ENCODE measurements around the gene VRK2.

VRK2 gene

GRCh38 chr2:58057707-58058530 is 11.3 kb downstream of the VRK2 start:
- H3K27me3 ChIP-seq (ENCODE audit: insufficient read depth, poor library complexity, severe bottlenecking), result no peaks in the 10 kb centered on the region
- no peaks in the 10 kb centered on the region for H3K9me3 ChIP-seq (ENCODE audit: severe bottlenecking)
- H3K36me3 ChIP-seq (ENCODE audit: low read depth), result peaks cover 66% of the 10 kb centered on the region
- ATAC-seq (ENCODE audit: low read depth) (no peak), DNase-seq (ENCODE audit: low spot score) (no peak)
- H3K4me1 ChIP-seq (ENCODE audit: insufficient read depth, poor library complexity, severe bottlenecking), result no peaks in the 10 kb centered on the region
- no peak overlapping the region for H3K27ac ChIP-seq (ENCODE audit: poor library complexity, severe bottlenecking)
- TF ChIP-seq CTCF (IDR thresholded peaks at IDR 0.05; ENCODE audit: poor library complexity, severe bottlenecking), result no peak
- H3K4me3 ChIP-seq (ENCODE audit: severe bottlenecking), result no peak overlapping the region

- H3K4me3 ChIP-seq (ENCODE audit: severe bottlenecking), result no peak overlapping the region
- H3K27ac ChIP-seq (ENCODE audit: poor library complexity, severe bottlenecking), result no peak overlapping the region
- H3K36me3 ChIP-seq (ENCODE audit: low read depth), result peaks cover 51% of the 10 kb centered on the region
- H3K27me3 ChIP-seq (ENCODE audit: insufficient read depth, poor library complexity, severe bottlenecking), result no peaks in the 10 kb centered on the region
- no peaks in the 10 kb centered on the region for H3K4me1 ChIP-seq (ENCODE audit: insufficient read depth, poor library complexity, severe bottlenecking)
- DNase-seq (ENCODE audit: low spot score) (no peak), ATAC-seq (ENCODE audit: low read depth) (0 out of 3 replicates have a peak, but pooled peaks have one; percentile 23)
- TF ChIP-seq CTCF (IDR thresholded peaks at IDR 0.05; ENCODE audit: poor library complexity, severe bottlenecking), result no peak
- H3K9me3 ChIP-seq (ENCODE audit: severe bottlenecking), result peaks cover 2% of the 10 kb centered on the region
Measured at GRCh38 chr2:58063641-58064040, 17.0 kb downstream of the VRK2 start.

DNA sequence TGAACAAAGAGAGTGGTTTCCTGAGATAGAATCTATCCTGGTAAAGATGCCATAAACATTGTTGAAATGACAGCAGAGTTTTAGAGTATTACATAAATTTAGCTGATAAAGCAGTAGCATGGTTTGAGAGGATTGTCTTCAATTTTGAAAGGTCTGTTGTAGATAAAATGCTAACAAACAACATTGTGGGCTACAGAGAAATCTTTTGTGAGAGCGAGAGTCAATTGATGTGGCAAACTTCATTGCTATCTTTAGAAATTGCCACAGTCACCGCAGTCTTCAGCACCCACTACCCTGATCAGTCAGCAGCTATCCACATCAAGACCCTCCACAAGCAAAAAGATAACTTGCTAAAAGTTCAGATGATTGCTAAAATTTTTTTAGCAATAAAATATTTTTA is 17.5 kb downstream of the VRK2 start:
- Histone ChIP-seq H3K36me3 (ENCODE audit: low read depth) (peaks cover 47% of the 10 kb centered on the region), H3K27ac (ENCODE audit: poor library complexity, severe bottlenecking) (no peak overlapping the region), H3K27me3 (ENCODE audit: insufficient read depth, poor library complexity, severe bottlenecking) (no peaks in the 10 kb centered on the region), H3K4me1 (ENCODE audit: insufficient read depth, poor library complexity, severe bottlenecking) (no peaks in the 10 kb centered on the region), H3K4me3 (ENCODE audit: severe bottlenecking) (no peak overlapping the region), H3K9me3 (ENCODE audit: severe bottlenecking) (peaks cover 2% of the 10 kb centered on the region)
- DNase-seq (ENCODE audit: low spot score) (no peak), ATAC-seq (ENCODE audit: low read depth) (no peak)
- TF ChIP-seq CTCF (IDR thresholded peaks at IDR 0.05; ENCODE audit: poor library complexity, severe bottlenecking), result no peak

DNA sequence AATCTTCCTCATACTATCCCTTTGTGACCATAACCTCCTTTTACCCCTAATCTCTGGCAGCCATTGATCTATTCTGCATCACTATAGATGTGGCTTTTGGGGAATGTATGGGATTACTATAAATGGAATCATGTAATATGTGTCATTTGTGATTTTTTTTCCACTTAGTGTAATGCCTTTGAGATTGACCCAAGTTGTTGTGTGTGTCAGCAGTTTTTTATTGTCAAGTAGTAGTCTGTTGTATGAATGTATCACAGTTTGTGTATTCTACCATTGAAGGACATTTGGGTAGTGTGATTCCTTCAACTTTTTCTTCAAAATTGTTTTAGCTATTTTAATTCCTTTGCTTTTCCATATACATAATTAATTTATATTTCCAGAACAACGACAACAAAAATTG is 18.6 kb downstream of the VRK2 start:
- no peaks in the 10 kb centered on the region for H3K27me3 ChIP-seq (ENCODE audit: insufficient read depth, poor library complexity, severe bottlenecking)
- H3K27ac ChIP-seq (ENCODE audit: poor library complexity, severe bottlenecking), result no peak overlapping the region
- H3K36me3 ChIP-seq (ENCODE audit: low read depth), result peaks cover 38% of the 10 kb centered on the region
- DNase-seq (ENCODE audit: low spot score) (no peak), ATAC-seq (ENCODE audit: low read depth) (no peak)
- TF ChIP-seq CTCF (IDR thresholded peaks at IDR 0.05; ENCODE audit: poor library complexity, severe bottlenecking), result no peak
- no peaks in the 10 kb centered on the region for H3K4me1 ChIP-seq (ENCODE audit: insufficient read depth, poor library complexity, severe bottlenecking)
- no peak overlapping the region for H3K4me3 ChIP-seq (ENCODE audit: severe bottlenecking)
- peaks cover 2% of the 10 kb centered on the region for H3K9me3 ChIP-seq (ENCODE audit: severe bottlenecking)

DNA sequence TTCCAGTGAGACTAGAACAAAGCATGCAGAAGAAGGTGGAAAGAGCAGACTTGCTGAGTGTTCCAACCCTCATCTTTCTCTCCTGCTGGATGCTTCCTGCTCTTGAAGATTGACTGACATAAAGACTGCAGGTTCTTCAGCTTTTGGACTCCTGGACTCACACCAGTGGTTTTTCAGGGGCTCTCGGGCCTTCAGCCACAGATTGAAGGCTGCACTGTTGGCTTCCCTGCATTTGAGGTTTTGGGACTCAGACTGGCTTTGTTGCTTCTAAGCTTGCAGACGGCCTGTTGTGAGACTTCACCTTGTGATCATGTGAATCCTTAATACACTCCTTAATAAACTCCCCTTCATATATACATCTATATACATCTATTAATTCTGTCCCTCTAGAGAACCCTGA is 20.4 kb downstream of the VRK2 start:
- no peak for ATAC-seq (ENCODE audit: low read depth)

More for the DNA sequence above, 20.4 kb downstream of the VRK2 start:
- H3K36me3 ChIP-seq (ENCODE audit: low read depth), result peaks cover 25% of the 10 kb centered on the region
- H3K9me3 ChIP-seq (ENCODE audit: severe bottlenecking), result peaks cover 2% of the 10 kb centered on the region
- H3K27me3 ChIP-seq (ENCODE audit: insufficient read depth, poor library complexity, severe bottlenecking), result no peaks in the 10 kb centered on the region
- H3K4me3 ChIP-seq (ENCODE audit: severe bottlenecking), result no peak overlapping the region
- H3K4me1 ChIP-seq (ENCODE audit: insufficient read depth, poor library complexity, severe bottlenecking), result no peaks in the 10 kb centered on the region
- TF ChIP-seq CTCF (IDR thresholded peaks at IDR 0.05; ENCODE audit: poor library complexity, severe bottlenecking), result no peak
- no peak for DNase-seq (ENCODE audit: low spot score)
- H3K27ac ChIP-seq (ENCODE audit: poor library complexity, severe bottlenecking), result no peak overlapping the region

Data from RWPE2 (cell line).